GM20000 (cell line): Measurements from ENCODE around the gene TSSK6.

Experiments
- DNase-seq: peaks from one replicate; pipeline ENCODE4 v3.0.0; 2012; ENCODE audit warnings: low spot score
- CTCF ChIP-seq: IDR thresholded peaks from 2 replicates; pipeline ENCODE4 v1.5.1; 2012; ENCODE audit warnings: mild to moderate bottlenecking, control low read depth; ENCODE audit errors: extremely low read depth, missing control alignments

The TSSK6 gene

GRCh38 chr19:19507354-19507753, 8.0 kb downstream of the TSSK6 start:
- no peak for TF ChIP-seq CTCF
- no peak for DNase-seq

- TF ChIP-seq CTCF, result no peak
- no peak for DNase-seq
These were observed 8.8 kb downstream of the TSSK6 start for GRCh38 chr19:19506592-19506991.

GRCh38 chr19:19505669-19506326, 9.6 kb downstream of the TSSK6 start:
- no peak for DNase-seq
- no peak for TF ChIP-seq CTCF

- no peak for TF ChIP-seq CTCF
These were observed 10.3 kb downstream of the TSSK6 start for GRCh38 chr19:19504754-19505668.

GRCh38 chr19:19502808-19503602, 12.3 kb downstream of the TSSK6 start:
- no peak for DNase-seq
- no peak for TF ChIP-seq CTCF

More at GRCh38 chr19:19504754-19505668, 10.3 kb downstream of the TSSK6 start:
- DNase-seq, result no peak

- DNase-seq, result no peak
- no peak for TF ChIP-seq CTCF
These were observed 13.1 kb downstream of the TSSK6 start for GRCh38 chr19:19502281-19502680.
